WERI-Rb-1 (cell line): ENCODE data around the gene PEX26.
"Not testable (repeated sequence)": the region's sequence is repeated elsewhere in the genome, so short reads cannot be mapped to it uniquely, and the experiment has no call there.

Experiments used
- DNase-seq: peaks from one replicate; pipeline ENCODE4 v3.0.0-alpha.2; 2020
- H3K27ac ChIP-seq: fragments of 250-450 bp; sonication (Bioruptor Pico); 2 replicates; pipeline ENCODE4 v1.5.1; 2020; ENCODE audit warnings: mild to moderate bottlenecking, moderate library complexity
- H3K27me3 ChIP-seq: fragments of 250-450 bp; sonication (Bioruptor Pico); 2 replicates; pipeline ENCODE4 v1.5.1; 2021; ENCODE audit warnings: mild to moderate bottlenecking, low read depth, moderate library complexity; ENCODE audit not compliant: insufficient read depth, severe bottlenecking
- H3K36me3 ChIP-seq: fragments of 250-450 bp; sonication (Bioruptor Pico); 2 replicates; pipeline ENCODE4 v1.5.1; 2020; ENCODE audit warnings: mild to moderate bottlenecking, moderate library complexity
- H3K4me3 ChIP-seq: 2 replicates; pipeline ENCODE4 v1.5.1; 2011; ENCODE audit warnings: low read depth, mild to moderate bottlenecking, control low read depth, low read length
- H3K9me3 ChIP-seq: fragments of 250-450 bp; sonication (Bioruptor Pico); 2 replicates; pipeline ENCODE4 v1.5.1; 2021; ENCODE audit warnings: mild to moderate bottlenecking, moderate library complexity; ENCODE audit not compliant: severe bottlenecking
- TF ChIP-seq, protein P1 (sequence below): IDR thresholded peaks from 2 replicates; pipeline ENCODE4 v1.5.1; 2011; ENCODE audit warnings: low read depth, mild to moderate bottlenecking, control low read depth, inconsistent platforms, low read length

PEX26 gene

DNA sequence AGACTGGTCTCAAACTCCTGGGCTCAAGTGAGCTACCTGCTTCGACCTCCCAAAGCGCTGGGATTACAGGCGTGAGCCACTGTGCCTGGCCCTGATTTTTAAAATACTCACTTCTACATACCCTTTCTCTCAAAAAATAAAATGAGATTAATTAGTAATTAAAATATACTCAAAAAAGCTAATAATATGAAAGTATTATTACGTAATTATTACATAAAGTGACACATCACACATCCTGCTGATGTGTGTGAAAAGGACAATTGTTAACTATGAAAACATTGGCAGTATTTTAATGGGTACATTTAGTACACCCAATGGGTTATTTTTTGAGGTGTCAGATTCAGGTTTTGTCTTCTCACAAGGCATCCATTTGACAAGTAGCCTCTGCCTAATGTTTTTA is 32.0 kb upstream of the PEX26 start:
- Histone ChIP-seq H3K4me3 (no peak overlapping the region), H3K27ac (no peak overlapping the region), H3K36me3 (no peaks in the 10 kb centered on the region), H3K9me3 (no peaks in the 10 kb centered on the region), H3K27me3 (no peaks in the 10 kb centered on the region)
- TF ChIP-seq, protein P1, sequence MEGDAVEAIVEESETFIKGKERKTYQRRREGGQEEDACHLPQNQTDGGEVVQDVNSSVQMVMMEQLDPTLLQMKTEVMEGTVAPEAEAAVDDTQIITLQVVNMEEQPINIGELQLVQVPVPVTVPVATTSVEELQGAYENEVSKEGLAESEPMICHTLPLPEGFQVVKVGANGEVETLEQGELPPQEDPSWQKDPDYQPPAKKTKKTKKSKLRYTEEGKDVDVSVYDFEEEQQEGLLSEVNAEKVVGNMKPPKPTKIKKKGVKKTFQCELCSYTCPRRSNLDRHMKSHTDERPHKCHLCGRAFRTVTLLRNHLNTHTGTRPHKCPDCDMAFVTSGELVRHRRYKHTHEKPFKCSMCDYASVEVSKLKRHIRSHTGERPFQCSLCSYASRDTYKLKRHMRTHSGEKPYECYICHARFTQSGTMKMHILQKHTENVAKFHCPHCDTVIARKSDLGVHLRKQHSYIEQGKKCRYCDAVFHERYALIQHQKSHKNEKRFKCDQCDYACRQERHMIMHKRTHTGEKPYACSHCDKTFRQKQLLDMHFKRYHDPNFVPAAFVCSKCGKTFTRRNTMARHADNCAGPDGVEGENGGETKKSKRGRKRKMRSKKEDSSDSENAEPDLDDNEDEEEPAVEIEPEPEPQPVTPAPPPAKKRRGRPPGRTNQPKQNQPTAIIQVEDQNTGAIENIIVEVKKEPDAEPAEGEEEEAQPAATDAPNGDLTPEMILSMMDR, result no peak
- DNase-seq, result no peak

DNA sequence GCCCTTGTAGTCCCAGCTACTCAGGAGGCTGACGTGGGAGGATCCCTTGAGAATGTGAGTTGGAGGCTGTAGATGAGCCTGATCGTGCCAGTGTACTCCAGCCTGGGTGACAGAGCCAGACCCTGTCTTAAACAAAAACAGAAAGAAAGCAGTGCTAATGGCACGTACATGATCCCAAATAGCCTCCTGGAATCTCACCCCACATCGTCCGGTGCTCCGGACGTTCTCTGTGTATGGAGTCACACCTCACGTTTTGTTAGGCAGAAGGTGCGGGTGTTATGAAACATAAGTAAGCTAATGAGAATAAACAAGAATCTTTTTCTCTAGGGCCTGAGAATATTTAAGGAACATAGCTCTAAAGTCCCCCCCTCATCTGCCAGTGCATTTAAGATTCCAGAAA is 29.7 kb upstream of the PEX26 start:
- H3K9me3 ChIP-seq, result no peaks in the 10 kb centered on the region
- no peaks in the 10 kb centered on the region for H3K36me3 ChIP-seq
- no peak overlapping the region for H3K27ac ChIP-seq
- TF ChIP-seq, protein P1, result no peak
- no peaks in the 10 kb centered on the region for H3K27me3 ChIP-seq
- H3K4me3 ChIP-seq, result no peak overlapping the region
- DNase-seq, result no peak

DNA sequence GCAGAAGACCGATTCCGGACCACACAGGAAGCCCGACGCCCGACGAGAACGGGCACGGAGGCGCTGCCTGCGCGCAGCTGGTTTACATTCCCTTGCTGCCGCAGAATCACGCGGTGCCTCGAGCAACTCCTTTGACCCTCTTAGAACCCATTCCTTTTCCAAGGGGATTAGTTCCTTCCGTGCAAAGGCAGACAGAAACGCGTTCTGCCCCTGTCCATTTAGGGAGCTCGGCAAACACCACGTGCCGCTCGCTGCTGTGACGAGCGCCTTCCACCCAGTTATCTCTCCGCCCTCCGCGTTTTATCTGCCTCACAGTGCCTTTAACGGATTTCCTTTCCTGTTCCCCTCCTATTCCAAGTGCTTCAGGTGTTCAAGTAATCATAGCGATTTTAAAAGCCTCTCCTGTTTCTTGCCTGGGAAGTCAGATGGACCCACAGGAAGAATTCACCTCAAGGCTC is 29.3 kb upstream of the PEX26 start:
- Histone ChIP-seq H3K27ac (no peak overlapping the region), H3K9me3 (no peaks in the 10 kb centered on the region), H3K27me3 (no peaks in the 10 kb centered on the region), H3K4me3 (no peak overlapping the region), H3K36me3 (no peaks in the 10 kb centered on the region)
- DNase-seq, result no peak
- TF ChIP-seq, protein P1, result no peak

DNA sequence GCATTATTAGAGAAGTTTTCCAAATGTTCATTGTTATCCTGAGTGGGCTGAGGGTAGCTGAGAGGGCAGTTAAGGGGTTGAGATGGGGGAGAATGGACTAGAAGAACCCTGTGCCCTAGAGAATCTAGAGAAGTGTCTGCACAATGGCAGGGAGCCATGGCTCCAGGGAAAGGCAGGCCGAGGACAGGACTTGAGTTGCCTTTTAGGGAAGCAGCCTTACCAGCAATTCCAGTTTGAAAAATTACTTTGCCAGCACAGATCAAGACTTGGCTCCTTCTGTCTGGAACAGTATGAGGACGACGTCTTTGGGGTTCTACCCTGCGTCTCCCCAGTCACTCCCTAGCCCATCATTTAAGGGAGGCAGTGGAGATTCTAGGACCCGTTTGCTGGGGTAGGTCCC is 27.7 kb upstream of the PEX26 start:
- H3K27me3 ChIP-seq, result no peaks in the 10 kb centered on the region
- TF ChIP-seq, protein P1, result no peak
- H3K4me3 ChIP-seq, result no peak overlapping the region
- no peak for DNase-seq
- H3K27ac ChIP-seq, result no peak overlapping the region
- no peaks in the 10 kb centered on the region for H3K36me3 ChIP-seq
- H3K9me3 ChIP-seq, result no peaks in the 10 kb centered on the region

DNA sequence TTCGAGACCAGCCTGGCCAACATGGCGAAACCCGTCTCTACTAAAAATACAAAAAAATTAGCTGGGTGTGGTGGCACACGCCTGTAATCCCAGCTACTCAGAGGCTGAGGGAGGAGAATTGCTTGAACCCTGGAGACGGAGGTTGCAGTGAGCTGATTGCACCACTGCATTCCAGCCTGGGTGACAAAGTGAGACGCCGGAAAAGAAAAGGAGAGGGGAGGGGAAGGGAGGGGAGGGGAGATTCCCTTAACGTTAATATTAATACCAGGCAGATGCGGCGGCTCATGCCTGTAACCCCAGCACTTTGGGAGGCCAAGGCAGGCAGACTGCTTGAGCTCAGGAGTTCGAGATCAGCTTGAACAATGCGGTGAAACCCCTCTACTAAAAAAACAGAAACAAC is 26.7 kb upstream of the PEX26 start:
- H3K27ac ChIP-seq, DNase-seq, H3K4me3 ChIP-seq, H3K36me3 ChIP-seq, H3K27me3 ChIP-seq, H3K9me3 ChIP-seq: not testable (repeated sequence)

DNA sequence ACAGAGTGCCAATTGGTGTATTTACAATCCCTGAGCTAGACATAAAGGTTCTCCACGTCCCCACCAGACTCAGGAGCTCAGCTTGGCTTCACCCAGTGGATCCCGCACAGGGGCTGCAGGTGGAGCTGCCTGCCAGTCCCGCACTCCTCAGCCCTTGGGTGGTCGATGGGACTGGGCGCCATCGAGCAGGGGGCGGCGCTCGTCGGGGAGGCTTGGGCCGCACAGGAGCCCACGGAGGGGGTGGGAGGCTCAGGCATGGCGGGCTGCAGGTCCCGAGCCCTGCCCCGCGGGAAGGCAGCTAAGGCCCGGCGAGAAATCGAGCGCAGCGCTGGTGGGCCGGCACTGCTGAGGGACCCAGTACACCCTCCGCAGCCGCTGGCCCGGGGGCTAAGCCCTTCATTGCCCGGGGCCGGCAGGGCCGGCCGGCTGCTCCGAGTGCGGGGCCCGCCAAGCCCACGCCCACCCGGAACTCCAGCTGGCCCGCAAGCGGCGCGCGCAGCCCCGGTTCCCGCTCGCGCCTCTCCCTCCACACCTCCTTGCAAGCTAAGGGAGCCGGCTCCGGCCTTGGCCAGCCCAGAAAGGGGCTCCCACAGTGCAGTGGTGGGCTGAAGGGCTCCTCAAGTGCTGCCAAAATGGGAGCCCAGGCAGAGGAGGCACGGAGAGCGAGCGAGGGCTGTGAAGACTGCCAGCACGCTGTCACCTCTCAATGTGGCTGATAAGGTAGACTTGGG is 24.4 kb upstream of the PEX26 start:
- H3K27ac ChIP-seq, result not testable (repeated sequence)

DNA sequence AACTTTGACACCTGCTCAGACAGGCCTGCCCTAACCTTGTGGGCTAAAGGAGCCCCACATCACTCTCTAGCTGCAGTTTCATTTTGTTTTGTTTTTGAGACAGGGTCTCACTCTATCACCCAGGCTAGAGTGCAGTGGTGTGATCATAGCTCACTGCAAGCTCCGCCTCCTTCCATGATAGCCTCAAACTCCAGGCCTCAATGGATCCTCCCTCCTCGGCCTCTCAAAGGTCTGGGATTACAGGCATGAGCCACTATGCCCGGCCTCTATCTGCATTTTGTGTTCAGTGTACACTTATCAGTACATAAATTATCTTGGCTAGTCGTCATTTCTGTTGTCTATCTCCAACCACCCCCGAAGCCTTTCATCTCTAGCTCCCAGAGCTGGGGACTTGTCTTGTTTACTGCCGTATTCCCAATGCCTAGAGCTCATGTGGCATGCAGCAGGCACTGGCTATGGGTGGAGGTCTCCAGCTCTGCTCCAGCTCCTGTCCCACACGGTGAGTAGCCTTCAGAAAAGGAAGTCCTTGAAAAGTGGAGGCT is 22.1 kb upstream of the PEX26 start:
- Histone ChIP-seq H3K36me3 (no peaks in the 10 kb centered on the region), H3K27me3 (no peaks in the 10 kb centered on the region), H3K9me3 (no peaks in the 10 kb centered on the region), H3K4me3 (no peak overlapping the region), H3K27ac (no peak overlapping the region)
- no peak for DNase-seq
- TF ChIP-seq, protein P1, result no peak

More for the DNA sequence above, 24.4 kb upstream of the PEX26 start:
- H3K27me3 ChIP-seq, H3K9me3 ChIP-seq, DNase-seq, H3K4me3 ChIP-seq, H3K36me3 ChIP-seq: not testable (repeated sequence)
